ENCODE results near the gene IL16. TPM values are rescaled to one million over a fixed set of nuclear protein-coding genes. Genes with fewer than 3 reads are reported as not detected.

IL16 gene
- total and polyA plus RNA-seq, 2 experiments from 2014 or later, result 0.32 to 0.53 TPM

- no peak for DNase-seq
- Histone ChIP-seq H3K79me2 (ENCODE audit: insufficient read depth) (no peaks in the 10 kb centered on the region), H3K27me3 (replicated peaks; ENCODE audit: insufficient read depth) (no peaks in the 10 kb centered on the region), H3K9me3 (ENCODE audit: low read depth) (no peaks in the 10 kb centered on the region), H3K27ac (no peak overlapping the region), H2AFZ (no peak overlapping the region), H3K4me1 (ENCODE audit: insufficient read depth) (peaks cover 6% of the 10 kb centered on the region), H3K9ac (no peak overlapping the region), H3K4me2 (ENCODE audit: unreplicated experiment) (no peak overlapping the region), H3K9me2 (ENCODE audit: insufficient read depth) (no peaks in the 10 kb centered on the region), H4K20me1 (ENCODE audit: insufficient read depth) (no peaks in the 10 kb centered on the region), H3F3A (ENCODE audit: insufficient read depth) (no peaks in the 10 kb centered on the region), H3K36me3 (ENCODE audit: low read depth) (no peaks in the 10 kb centered on the region), H3K4me3 (no peak overlapping the region)
- WGBS, 2 experiments (ENCODE audit: low coverage in 1 of 2, low lambda C conversion rate in 2 of 2, missing lambda C conversion rate in 2 of 2), result 13 to 18% methylated on average over 5 of the region's 5 CpGs
- in situ Hi-C loops (cut with MboI), result no loop called here
- TF ChIP-seq EZH2phosphoT487 (IDR thresholded peaks at IDR 0.05; ENCODE audit: insufficient read depth, low read depth) (no peak), EZH2 (IDR thresholded peaks at IDR 0.05; ENCODE audit: insufficient read depth, poor library complexity, severe bottlenecking) (no peak)
Observed at GRCh38 chr15:81209635-81210034, 13.0 kb downstream of the IL16 start.

- Histone ChIP-seq H3K4me2 (ENCODE audit: unreplicated experiment) (no peak overlapping the region), H3K79me2 (ENCODE audit: insufficient read depth) (no peaks in the 10 kb centered on the region), H3F3A (ENCODE audit: insufficient read depth) (no peaks in the 10 kb centered on the region), H3K4me1 (ENCODE audit: insufficient read depth) (peaks cover 4% of the 10 kb centered on the region), H3K9me2 (ENCODE audit: insufficient read depth) (no peaks in the 10 kb centered on the region), H3K4me3 (no peak overlapping the region), H2AFZ (no peak overlapping the region), H3K9ac (no peak overlapping the region), H3K27me3 (replicated peaks; ENCODE audit: insufficient read depth) (no peaks in the 10 kb centered on the region), H3K27ac (no peak overlapping the region), H4K20me1 (ENCODE audit: insufficient read depth) (no peaks in the 10 kb centered on the region), H3K9me3 (ENCODE audit: low read depth) (no peaks in the 10 kb centered on the region), H3K36me3 (ENCODE audit: low read depth) (no peaks in the 10 kb centered on the region)
- no peak for TF ChIP-seq EZH2 (IDR thresholded peaks at IDR 0.05; ENCODE audit: insufficient read depth, poor library complexity, severe bottlenecking)
- no peak for DNase-seq
- in situ Hi-C loops (cut with MboI), result no loop called here
- 54 to 56% methylated on average over 4 of the region's 4 CpGs for WGBS, 2 experiments (ENCODE audit: low coverage in 1 of 2, low lambda C conversion rate in 2 of 2, missing lambda C conversion rate in 2 of 2)
Observed at GRCh38 chr15:81211376-81211775, 14.7 kb downstream of the IL16 start.

GRCh38 chr15:81213982-81214381, 17.3 kb downstream of the IL16 start:
- Histone ChIP-seq H3K4me1 (ENCODE audit: insufficient read depth) (no peaks in the 10 kb centered on the region), H3K4me2 (ENCODE audit: unreplicated experiment) (no peak overlapping the region), H3K4me3 (no peak overlapping the region), H3K9me3 (ENCODE audit: low read depth) (no peaks in the 10 kb centered on the region), H3K27me3 (replicated peaks; ENCODE audit: insufficient read depth) (no peaks in the 10 kb centered on the region), H3K79me2 (ENCODE audit: insufficient read depth) (no peaks in the 10 kb centered on the region), H3F3A (ENCODE audit: insufficient read depth) (no peaks in the 10 kb centered on the region), H3K36me3 (ENCODE audit: low read depth) (no peaks in the 10 kb centered on the region), H2AFZ (no peak overlapping the region), H3K27ac (no peak overlapping the region), H4K20me1 (ENCODE audit: insufficient read depth) (no peaks in the 10 kb centered on the region), H3K9ac (no peak overlapping the region), H3K9me2 (ENCODE audit: insufficient read depth) (no peaks in the 10 kb centered on the region)
- in situ Hi-C loops (cut with MboI), result no loop called here
- TF ChIP-seq EZH2phosphoT487 (IDR thresholded peaks at IDR 0.05; ENCODE audit: insufficient read depth, low read depth), result no peak
- TF ChIP-seq EZH2 (IDR thresholded peaks at IDR 0.05; ENCODE audit: insufficient read depth, poor library complexity, severe bottlenecking), result no peak
- no peak for DNase-seq

- Histone ChIP-seq H2AFZ (no peak overlapping the region), H3K27ac (no peak overlapping the region), H3K9me3 (ENCODE audit: low read depth) (no peaks in the 10 kb centered on the region), H3K79me2 (ENCODE audit: insufficient read depth) (no peaks in the 10 kb centered on the region), H3K4me2 (ENCODE audit: unreplicated experiment) (no peak overlapping the region), H3K9ac (no peak overlapping the region), H4K20me1 (ENCODE audit: insufficient read depth) (no peaks in the 10 kb centered on the region), H3K4me3 (no peak overlapping the region), H3K9me2 (ENCODE audit: insufficient read depth) (no peaks in the 10 kb centered on the region), H3K36me3 (ENCODE audit: low read depth) (no peaks in the 10 kb centered on the region), H3K27me3 (replicated peaks; ENCODE audit: insufficient read depth) (no peaks in the 10 kb centered on the region), H3F3A (ENCODE audit: insufficient read depth) (no peaks in the 10 kb centered on the region), H3K4me1 (ENCODE audit: insufficient read depth) (no peaks in the 10 kb centered on the region)
- TF ChIP-seq EZH2 (IDR thresholded peaks at IDR 0.05; ENCODE audit: insufficient read depth, poor library complexity, severe bottlenecking) (no peak), EZH2phosphoT487 (IDR thresholded peaks at IDR 0.05; ENCODE audit: insufficient read depth, low read depth) (no peak)
- no peak for DNase-seq
- in situ Hi-C loops (cut with MboI), result no loop called here
- 74 to 76% methylated on average over 2 of the region's 2 CpGs for WGBS, 2 experiments (ENCODE audit: low coverage in 1 of 2, low lambda C conversion rate in 2 of 2, missing lambda C conversion rate in 2 of 2)
Observed at GRCh38 chr15:81215531-81215930, 18.9 kb downstream of the IL16 start.

GRCh38 chr15:81215983-81216382, 19.3 kb downstream of the IL16 start:
- H3K4me3 ChIP-seq, result no peak overlapping the region
- TF ChIP-seq EZH2phosphoT487 (IDR thresholded peaks at IDR 0.05; ENCODE audit: insufficient read depth, low read depth), result no peak
- TF ChIP-seq EZH2 (IDR thresholded peaks at IDR 0.05; ENCODE audit: insufficient read depth, poor library complexity, severe bottlenecking), result no peak
- H3K79me2 ChIP-seq (ENCODE audit: insufficient read depth), result no peaks in the 10 kb centered on the region
- H3K27ac ChIP-seq, result no peak overlapping the region
- no peaks in the 10 kb centered on the region for H3K9me3 ChIP-seq (ENCODE audit: low read depth)
- DNase-seq, result no peak
- WGBS, 2 experiments (ENCODE audit: low coverage in 1 of 2, low lambda C conversion rate in 2 of 2, missing lambda C conversion rate in 2 of 2), result 29 to 30% methylated on average over 2 of the region's 2 CpGs
- no peaks in the 10 kb centered on the region for H3K36me3 ChIP-seq (ENCODE audit: low read depth)
- H3K9ac ChIP-seq, result no peak overlapping the region
- H3K4me1 ChIP-seq (ENCODE audit: insufficient read depth), result no peaks in the 10 kb centered on the region
- H3F3A ChIP-seq (ENCODE audit: insufficient read depth), result no peaks in the 10 kb centered on the region
- H4K20me1 ChIP-seq (ENCODE audit: insufficient read depth), result no peaks in the 10 kb centered on the region
- no peaks in the 10 kb centered on the region for H3K27me3 ChIP-seq (replicated peaks; ENCODE audit: insufficient read depth)
- H3K9me2 ChIP-seq (ENCODE audit: insufficient read depth), result no peaks in the 10 kb centered on the region
- no peak overlapping the region for H3K4me2 ChIP-seq (ENCODE audit: unreplicated experiment)
- in situ Hi-C loops (cut with MboI), result no loop called here
- no peak overlapping the region for H2AFZ ChIP-seq
